H1 (cell line): ENCODE measurements around the gene ZBTB4. TPM values are rescaled to one million over a fixed set of nuclear protein-coding genes. Genes with fewer than 3 reads are reported as not detected.

Source experiments
- CHD7 ChIP-seq: fragments of 300-600 bp; sonication (generic); IDR thresholded peaks from 2 replicates; pipeline ENCODE4 v1.7.1; 2012; ENCODE audit warnings: low read length, moderate library complexity, mild to moderate bottlenecking, inconsistent platforms; ENCODE audit not compliant: insufficient replicate concordance
- TCF12 ChIP-seq: IDR thresholded peaks from 2 replicates; pipeline ENCODE4 v1.6.1; 2011; ENCODE audit warnings: low read depth, mild to moderate bottlenecking, low read length
- polyA plus RNA-seq, 7 experiments: library from polyadenylated mRNA; depleted of rRNA in 3 of 7; stranded (reverse) in 5 of 7; unstranded in 2 of 7; fragments of >200 nt in 5 of 7; fragments of 200-250 nt in 2 of 7; gene quantifications; 1 replicate in 5 of 7; 2 replicates in 1 of 7; 4 replicates in 1 of 7; pipeline versions ENCODE4 v1.2.1 to v1.2.3, GENCODE V29; 2011 to 2013; ENCODE audit warnings: missing spikeins in 2 of 7, mixed read lengths in 2 of 7
- total RNA-seq: library from RNA; stranded (reverse); fragmentation: NEBNext Ultra II Directional; extraction: Animal tissue kit (Norgen Biotek cat#: 25700); gene quantifications from 2 replicates; pipeline ENCODE4 v1.2.1, GENCODE V29; 2021

The ZBTB4 gene
- total and polyA plus RNA-seq, 2 of the 8 experiments (the other 6 are each of a cell fraction or from before 2014, with no cell fraction given): 5.9 to 10.1 TPM

- TF ChIP-seq CHD7 (no peak), TCF12 (no peak)
These were observed 16.0 kb downstream of the ZBTB4 start (continued) for GRCh38 chr17:7463372-7463846.
